Measurements from ENCODE around the gene FHIT. TPM values are rescaled to one million over a fixed set of nuclear protein-coding genes. Genes with fewer than 3 reads are reported as not detected.

Gene FHIT
- total and polyA plus RNA-seq, 2 of the 4 experiments (the other 2 are of a cell fraction): 0.07 TPM; not detected in 1

DNA sequence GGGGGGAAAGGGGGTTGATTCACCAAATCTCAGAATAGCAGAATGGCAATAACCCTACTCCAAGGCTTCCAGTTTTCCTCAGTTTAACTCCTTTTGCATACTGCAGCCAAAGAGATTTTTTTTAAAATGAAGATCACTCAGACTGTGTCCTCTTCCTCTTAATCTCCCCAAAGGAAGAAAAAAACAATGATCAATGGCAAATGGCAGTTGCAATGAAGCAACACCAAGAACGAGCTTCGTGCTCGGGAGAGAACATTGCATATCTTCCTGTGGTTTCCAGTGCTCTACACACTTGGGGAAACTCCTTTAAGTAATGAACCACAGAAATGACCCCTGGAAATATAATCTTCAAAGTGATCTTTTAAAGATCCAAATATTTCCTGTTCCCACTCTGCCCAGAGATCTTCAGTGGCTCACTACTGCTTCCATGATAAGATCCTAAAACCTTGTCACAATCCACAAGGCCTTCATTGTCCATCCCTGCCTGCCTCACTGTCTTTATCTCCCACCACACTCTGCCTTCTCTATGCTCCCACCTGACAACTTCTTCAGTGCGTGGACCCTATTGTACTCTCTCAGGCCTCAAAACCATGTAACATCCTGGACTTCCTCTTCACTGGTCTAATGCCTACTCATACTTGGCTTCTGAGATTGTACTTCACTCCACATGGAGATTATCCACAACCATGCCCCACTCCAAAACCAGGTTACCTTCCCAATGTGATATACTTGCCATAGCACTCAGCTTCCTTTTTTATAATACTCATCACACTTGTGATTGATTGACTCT is 394.8 kb downstream of the FHIT start:
- Histone ChIP-seq H2BK120ac (ENCODE audit: low read depth, low read length) (no peak overlapping the region), H3K4me1 (ENCODE audit: control insufficient read depth, insufficient read depth, low read length) (no peaks in the 10 kb centered on the region), H3K79me1 (ENCODE audit: low read depth in 1 of 2, low read length in 2 of 2) (no peaks in the 10 kb centered on the region), H2BK20ac (ENCODE audit: low read depth, low read length) (no peak overlapping the region), H3K27me3 (ENCODE audit: control insufficient read depth, insufficient read depth, low read length) (no peaks in the 10 kb centered on the region), H2BK15ac (ENCODE audit: low read depth, low read length) (no peak overlapping the region), H3K23ac (ENCODE audit: low read depth, low read length) (no peak overlapping the region), H3K4ac (ENCODE audit: low read depth, low read length) (no peak overlapping the region), H3K9me3 (ENCODE audit: control insufficient read depth, insufficient read depth, low read length) (peaks cover 7% of the 10 kb centered on the region), H3K9me1 (ENCODE audit: insufficient read depth, low read length) (no peaks in the 10 kb centered on the region), H3K36me3 (ENCODE audit: control insufficient read depth, insufficient read depth, low read length) (no peaks in the 10 kb centered on the region), H4K5ac (ENCODE audit: low read depth, low read length) (no peak overlapping the region), H2AK9ac (replicated peaks; ENCODE audit: low read depth, low read length, poor library complexity) (no peak overlapping the region), H3K18ac (ENCODE audit: low read depth, low read length) (no peak overlapping the region), H2AFZ (replicated peaks; ENCODE audit: low read length, poor library complexity) (no peak overlapping the region), H3K27ac (ENCODE audit: insufficient read depth, low read length) (no peak overlapping the region), H3K56ac (ENCODE audit: extremely low read depth, insufficient read depth, low read length) (no peak overlapping the region), H4K20me1 (ENCODE audit: insufficient read depth, low read length) (no peaks in the 10 kb centered on the region), H3K9ac (ENCODE audit: low read depth, low read length) (no peak overlapping the region), H2BK5ac (ENCODE audit: low read depth, low read length, poor library complexity, severe bottlenecking) (no peak overlapping the region), H3K4me2 (ENCODE audit: low read depth, low read length) (no peak overlapping the region), H4K8ac (ENCODE audit: low read depth in 2 of 2, low read length in 2 of 2) (no peak overlapping the region), H2AK5ac (ENCODE audit: low read depth, low read length) (no peak overlapping the region), H3K14ac (replicated peaks; ENCODE audit: low read depth, low read length) (no peak overlapping the region), H4K91ac (ENCODE audit: insufficient read depth, low read depth, low read length) (no peak overlapping the region), H3K4me3 (ENCODE audit: insufficient read depth, low read depth, low read length) (no peak overlapping the region)
- WGBS, 2 experiments (ENCODE audit: extremely low coverage in 2 of 2, insufficient read length in 1 of 2): 80% methylated on average over 1 of the region's 4 CpGs; no CpG with 5 or more reads in 1 of the 2 experiments
- TF ChIP-seq MAZ (IDR thresholded peaks at IDR 0.05; ENCODE audit: borderline replicate concordance, low read depth, low read length) (no peak), RAD21 (IDR thresholded peaks at IDR 0.05; ENCODE audit: low read length) (no peak), RCOR1 (IDR thresholded peaks at IDR 0.05; ENCODE audit: insufficient replicate concordance, low read length) (no peak), CEBPB (IDR thresholded peaks at IDR 0.05; ENCODE audit: low read depth, low read length) (no peak), SMC3 (IDR thresholded peaks at IDR 0.05; ENCODE audit: low read depth, low read length) (no peak), BHLHE40 (IDR thresholded peaks at IDR 0.05; ENCODE audit: low read depth, low read length) (no peak), MXI1 (IDR thresholded peaks at IDR 0.05; ENCODE audit: borderline replicate concordance, low read depth, low read length) (no peak)
- TF ChIP-seq, protein P1, sequence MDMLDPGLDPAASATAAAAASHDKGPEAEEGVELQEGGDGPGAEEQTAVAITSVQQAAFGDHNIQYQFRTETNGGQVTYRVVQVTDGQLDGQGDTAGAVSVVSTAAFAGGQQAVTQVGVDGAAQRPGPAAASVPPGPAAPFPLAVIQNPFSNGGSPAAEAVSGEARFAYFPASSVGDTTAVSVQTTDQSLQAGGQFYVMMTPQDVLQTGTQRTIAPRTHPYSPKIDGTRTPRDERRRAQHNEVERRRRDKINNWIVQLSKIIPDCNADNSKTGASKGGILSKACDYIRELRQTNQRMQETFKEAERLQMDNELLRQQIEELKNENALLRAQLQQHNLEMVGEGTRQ (IDR thresholded peaks at IDR 0.05; ENCODE audit: low read depth, low read length): no peak
- TF ChIP-seq, protein P2, sequence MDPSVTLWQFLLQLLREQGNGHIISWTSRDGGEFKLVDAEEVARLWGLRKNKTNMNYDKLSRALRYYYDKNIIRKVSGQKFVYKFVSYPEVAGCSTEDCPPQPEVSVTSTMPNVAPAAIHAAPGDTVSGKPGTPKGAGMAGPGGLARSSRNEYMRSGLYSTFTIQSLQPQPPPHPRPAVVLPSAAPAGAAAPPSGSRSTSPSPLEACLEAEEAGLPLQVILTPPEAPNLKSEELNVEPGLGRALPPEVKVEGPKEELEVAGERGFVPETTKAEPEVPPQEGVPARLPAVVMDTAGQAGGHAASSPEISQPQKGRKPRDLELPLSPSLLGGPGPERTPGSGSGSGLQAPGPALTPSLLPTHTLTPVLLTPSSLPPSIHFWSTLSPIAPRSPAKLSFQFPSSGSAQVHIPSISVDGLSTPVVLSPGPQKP (IDR thresholded peaks at IDR 0.05; ENCODE audit: borderline replicate concordance, low read depth, low read length): no peak
- ChIA-PET POLR2A (ENCODE audit: unreplicated experiment) (no interaction called here), CTCF (interaction anchor here (1.0 kb wide), 1 partner anchor 60 kb away, joined by 3 read pairs; no protein-coding TSS in a partner anchor)
- no TSS peak for BruUV-seq (replicated peaks)
- in situ Hi-C loops (cut with MboI; ENCODE audit: low sequenced_read_pairs) (no loop called here), dilution Hi-C loops (cut with HindIII; ENCODE audit: low sequenced_read_pairs, unreplicated experiment) (no loop called here), intact Hi-C loops (cut with micrococcal nuclease) (no loop called here)
- ATAC-seq (ENCODE audit: low read depth): no peak
- no peak for DNase-seq
